Tibial nerve (tissue), 4 donors: ENCODE measurements around the gene DYNAP. TPM values are rescaled to one million over a fixed set of nuclear protein-coding genes. Genes with fewer than 3 reads are reported as not detected.

Experiments
- DNase-seq, 2 donors: peaks; one replicate each; pipeline ENCODE4 v3.0.0-alpha.2; 2019; ENCODE audit warnings: low spot score in 2 of 2
- H3K27ac ChIP-seq, 4 donors: fragments of 200-600 bp; sonication (generic) in 3 of 4; one replicate each; pipeline ENCODE4 v1.5.1; 2017 to 2019; ENCODE audit warnings: mild to moderate bottlenecking in 1 of 4
- H3K27me3 ChIP-seq, 2 donors: fragments of 200-600 bp; sonication (generic) in 1 of 2; one replicate each; pipeline versions ENCODE4 v1.5.1 to v1.6.0; 2017 to 2019
- H3K36me3 ChIP-seq, 3 donors: fragments of 200-600 bp; sonication (generic); one replicate each; pipeline ENCODE4 v1.5.1; 2018 to 2019
- H3K4me1 ChIP-seq, 4 donors: fragments of 200-600 bp; sonication (generic) in 3 of 4; one replicate each; pipeline ENCODE4 v1.5.1; 2017 to 2019
- H3K4me3 ChIP-seq, 4 donors: fragments of 200-600 bp; sonication (generic) in 3 of 4; one replicate each; pipeline ENCODE4 v1.5.1; 2017 to 2019; ENCODE audit warnings: mild to moderate bottlenecking in 1 of 4, moderate library complexity in 1 of 4
- H3K9me3 ChIP-seq, 4 donors: fragments of 200-600 bp; sonication (generic) in 3 of 4; one replicate each; pipeline ENCODE4 v1.5.1; 2017 to 2019
- CTCF ChIP-seq, 5 experiments: fragments of 200-600 bp in 3 of 5; fragments of 450-650 bp in 2 of 5; sonication (generic) in 3 of 5; IDR thresholded peaks; one replicate each; pipeline ENCODE4 v1.5.1; 2016 to 2019; ENCODE audit warnings: antibody characterized with exemption in 5 of 5, mild to moderate bottlenecking in 3 of 5, moderate library complexity in 2 of 5
- EP300 ChIP-seq, 2 donors: sonication (generic); formaldehyde crosslinking; IDR thresholded peaks; one replicate each; pipeline ENCODE4 v1.6.1; 2017; ENCODE audit warnings: antibody characterized with exemption in 2 of 2, mild to moderate bottlenecking in 1 of 2
- POLR2A ChIP-seq, 2 donors: fragments of 450-650 bp; IDR thresholded peaks; one replicate each; pipeline ENCODE4 v1.6.1; 2017; ENCODE audit warnings: antibody characterized with exemption in 2 of 2, mild to moderate bottlenecking in 2 of 2, moderate library complexity in 2 of 2
- WGBS, 2 donors: methylation state at CpG; one replicate each; pipeline ENCODE4 v1.1.5; 2018; 5-methylcytosine and 5-hydroxymethylcytosine counted together
- total RNA-seq, 4 donors: library from RNA; depleted of rRNA; stranded (reverse); fragments of >200 nt; gene quantifications; one replicate each; pipeline ENCODE4 v1.1.0, GENCODE V29; 2016

Gene DYNAP
- total RNA-seq, 4 donors from 2014 or later = not detected

GRCh38 chr18:54612237-54612636 is 21.2 kb downstream of the DYNAP start:
- TF ChIP-seq EP300 (IDR thresholded peaks at IDR 0.05) (no peak), POLR2A (IDR thresholded peaks at IDR 0.05) (no peak), CTCF (IDR thresholded peaks at IDR 0.05) (no peak)
- H3K36me3 ChIP-seq = no peaks in the 10 kb centered on the region
- no peaks in the 10 kb centered on the region for H3K4me1 ChIP-seq
- WGBS, 2 donors = 38 to 43% methylated on average over 4 of the region's 4 CpGs
- H3K27me3 ChIP-seq = no peaks in the 10 kb centered on the region
- no peak overlapping the region for H3K27ac ChIP-seq
- no peak overlapping the region for H3K4me3 ChIP-seq
- no peak for DNase-seq
- H3K9me3 ChIP-seq = peaks cover 0 to 3% (median 0%) of the 10 kb centered on the region in 4 donors

GRCh38 chr18:54613174-54613573 is 22.1 kb downstream of the DYNAP start:
- Histone ChIP-seq H3K9me3 (peaks cover 0 to 3% (median 0%) of the 10 kb centered on the region in 4 donors), H3K36me3 (no peaks in the 10 kb centered on the region), H3K27me3 (no peaks in the 10 kb centered on the region), H3K4me3 (no peak overlapping the region), H3K4me1 (no peaks in the 10 kb centered on the region), H3K27ac (no peak overlapping the region)
- WGBS, 2 donors = 41 to 54% methylated on average over 4 of the region's 4 CpGs
- TF ChIP-seq POLR2A (IDR thresholded peaks at IDR 0.05) = no peak
- TF ChIP-seq EP300 (IDR thresholded peaks at IDR 0.05) = no peak
- no peak for TF ChIP-seq CTCF (IDR thresholded peaks at IDR 0.05)
- no peak for DNase-seq

- no peak for TF ChIP-seq EP300 (IDR thresholded peaks at IDR 0.05)
- no peaks in the 10 kb centered on the region for H3K4me1 ChIP-seq
- no peaks in the 10 kb centered on the region for H3K27me3 ChIP-seq
- peaks cover 0 to 3% (median 0%) of the 10 kb centered on the region in 4 donors for H3K9me3 ChIP-seq
- H3K36me3 ChIP-seq = no peaks in the 10 kb centered on the region
- 76 to 78% methylated on average over 3 of the region's 3 CpGs for WGBS, 2 donors
- no peak overlapping the region for H3K27ac ChIP-seq
- H3K4me3 ChIP-seq = no peak overlapping the region
- DNase-seq = no peak
Measured at GRCh38 chr18:54616220-54616848, 25.3 kb downstream of the DYNAP start.

GRCh38 chr18:54622084-54622483 is 31.0 kb downstream of the DYNAP start:
- no peak for TF ChIP-seq EP300 (IDR thresholded peaks at IDR 0.05)
- no peak for TF ChIP-seq POLR2A (IDR thresholded peaks at IDR 0.05)
- TF ChIP-seq CTCF (IDR thresholded peaks at IDR 0.05) = no peak
- no peak for DNase-seq
- Histone ChIP-seq H3K4me1 (no peaks in the 10 kb centered on the region), H3K4me3 (no peak overlapping the region), H3K27ac (no peak overlapping the region), H3K36me3 (no peaks in the 10 kb centered on the region), H3K27me3 (no peaks in the 10 kb centered on the region), H3K9me3 (peaks cover 0 to 3% (median 1%) of the 10 kb centered on the region in 4 donors)

- no peaks in the 10 kb centered on the region for H3K27me3 ChIP-seq
- no peak overlapping the region for H3K4me3 ChIP-seq
- WGBS, 2 donors = 78 to 90% methylated on average over 1 of the region's 1 CpG
- no peak for TF ChIP-seq POLR2A (IDR thresholded peaks at IDR 0.05)
- no peak for TF ChIP-seq EP300 (IDR thresholded peaks at IDR 0.05)
- TF ChIP-seq CTCF (IDR thresholded peaks at IDR 0.05) = no peak
- H3K27ac ChIP-seq = no peak overlapping the region
- H3K4me1 ChIP-seq = no peaks in the 10 kb centered on the region
- no peaks in the 10 kb centered on the region for H3K36me3 ChIP-seq
- no peak for DNase-seq
- peaks cover 0 to 7% (median 2%) of the 10 kb centered on the region in 4 donors for H3K9me3 ChIP-seq
Measured at GRCh38 chr18:54626779-54627178, 35.7 kb downstream of the DYNAP start.

- Histone ChIP-seq H3K9me3 (peaks cover 0 to 7% (median 0%) of the 10 kb centered on the region in 4 donors), H3K27me3 (no peaks in the 10 kb centered on the region), H3K4me3 (no peak overlapping the region), H3K4me1 (no peaks in the 10 kb centered on the region), H3K36me3 (no peaks in the 10 kb centered on the region), H3K27ac (no peak overlapping the region)
- DNase-seq = no peak
- no peak for TF ChIP-seq EP300 (IDR thresholded peaks at IDR 0.05)
- no peak for TF ChIP-seq CTCF (IDR thresholded peaks at IDR 0.05)
- TF ChIP-seq POLR2A (IDR thresholded peaks at IDR 0.05) = no peak
Measured at GRCh38 chr18:54630963-54631362, 39.9 kb downstream of the DYNAP start.
